Fibroblast of villous mesenchyme (primary cell): ENCODE measurements around the gene COQ6. TPM values are rescaled to one million over a fixed set of nuclear protein-coding genes. Genes with fewer than 3 reads are reported as not detected.
"Not testable (repeated sequence)": the region's sequence is repeated elsewhere in the genome, so short reads cannot be mapped to it uniquely, and the experiment has no call there.

Experiments
- DNase-seq: peaks from one replicate; pipeline ENCODE4 v3.0.0-alpha.2; 2010; ENCODE audit warnings: low read depth
- H3K4me3 ChIP-seq: 2 replicates; pipeline ENCODE4 v1.5.1; 2011; ENCODE audit warnings: low read depth, mild to moderate bottlenecking, low read length
- CTCF ChIP-seq: IDR thresholded peaks from 2 replicates; pipeline ENCODE4 v1.5.1; 2012; ENCODE audit warnings: low read depth, mild to moderate bottlenecking, low read length; ENCODE audit not compliant: insufficient read depth
- total RNA-seq: library from RNA; depleted of rRNA; stranded (reverse); fragments of >200 nt; gene quantifications from 2 replicates; pipeline ENCODE4 v1.2.3, GENCODE V29; 2012

Gene COQ6
- total RNA-seq, 1 donor = 20.3 TPM

GRCh38 chr14:73976125-73976524 lies 26.0 kb downstream of the COQ6 start:
- no peak for TF ChIP-seq CTCF
- H3K4me3 ChIP-seq = no peak overlapping the region
- no peak for DNase-seq

GRCh38 chr14:73977896-73978295 lies 27.8 kb downstream of the COQ6 start:
- no peak for TF ChIP-seq CTCF
- DNase-seq = peak; percentile 85

GRCh38 chr14:73988065-73988464 lies 38.0 kb downstream of the COQ6 start:
- no peak for TF ChIP-seq CTCF
- H3K4me3 ChIP-seq = no peak overlapping the region
- DNase-seq = no peak

More at GRCh38 chr14:73977896-73978295, 27.8 kb downstream of the COQ6 start:
- H3K4me3 ChIP-seq = no peak overlapping the region

- DNase-seq = peak; percentile 10
- H3K4me3 ChIP-seq = not testable (repeated sequence)
These were observed 38.6 kb downstream of the COQ6 start for GRCh38 chr14:73988656-73989055.

- no peak for TF ChIP-seq CTCF
These were observed 41.0 kb downstream of the COQ6 start for GRCh38 chr14:73991092-73991491.

GRCh38 chr14:73994926-73995325 lies 44.8 kb downstream of the COQ6 start:
- DNase-seq = peak; percentile 13
- H3K4me3 ChIP-seq = not testable (repeated sequence)

More at GRCh38 chr14:73991092-73991491, 41.0 kb downstream of the COQ6 start:
- no peak overlapping the region for H3K4me3 ChIP-seq
- peak; percentile 24 for DNase-seq

GRCh38 chr14:73995977-73996378 lies 45.9 kb downstream of the COQ6 start:
- no peak overlapping the region for H3K4me3 ChIP-seq
- no peak for TF ChIP-seq CTCF
- DNase-seq = no peak

GRCh38 chr14:73996731-73997107 lies 46.6 kb downstream of the COQ6 start:
- no peak for TF ChIP-seq CTCF
- DNase-seq = no peak
- H3K4me3 ChIP-seq = no peak overlapping the region
